HG03135 (cell line): ENCODE results near the gene BRICD5.
A peak's percentile ranks its signal among the peaks of the same experiment; 100 is the strongest.

ENCODE experiments used
- ATAC-seq: cut with Tn5 transposase; IDR thresholded peaks from one replicate; pipeline ENCODE4 v1.9.1; 2021; ENCODE audit warnings: mild to moderate bottlenecking, moderate library complexity; ENCODE audit not compliant: unreplicated experiment

The BRICD5 gene

GRCh38 chr16:2237493-2238149 is 27.0 kb upstream of the BRICD5 start:
- ATAC-seq: no peak

- ATAC-seq: no peak
Measured at GRCh38 chr16:2237102-2237482, 26.4 kb upstream of the BRICD5 start.

DNA sequence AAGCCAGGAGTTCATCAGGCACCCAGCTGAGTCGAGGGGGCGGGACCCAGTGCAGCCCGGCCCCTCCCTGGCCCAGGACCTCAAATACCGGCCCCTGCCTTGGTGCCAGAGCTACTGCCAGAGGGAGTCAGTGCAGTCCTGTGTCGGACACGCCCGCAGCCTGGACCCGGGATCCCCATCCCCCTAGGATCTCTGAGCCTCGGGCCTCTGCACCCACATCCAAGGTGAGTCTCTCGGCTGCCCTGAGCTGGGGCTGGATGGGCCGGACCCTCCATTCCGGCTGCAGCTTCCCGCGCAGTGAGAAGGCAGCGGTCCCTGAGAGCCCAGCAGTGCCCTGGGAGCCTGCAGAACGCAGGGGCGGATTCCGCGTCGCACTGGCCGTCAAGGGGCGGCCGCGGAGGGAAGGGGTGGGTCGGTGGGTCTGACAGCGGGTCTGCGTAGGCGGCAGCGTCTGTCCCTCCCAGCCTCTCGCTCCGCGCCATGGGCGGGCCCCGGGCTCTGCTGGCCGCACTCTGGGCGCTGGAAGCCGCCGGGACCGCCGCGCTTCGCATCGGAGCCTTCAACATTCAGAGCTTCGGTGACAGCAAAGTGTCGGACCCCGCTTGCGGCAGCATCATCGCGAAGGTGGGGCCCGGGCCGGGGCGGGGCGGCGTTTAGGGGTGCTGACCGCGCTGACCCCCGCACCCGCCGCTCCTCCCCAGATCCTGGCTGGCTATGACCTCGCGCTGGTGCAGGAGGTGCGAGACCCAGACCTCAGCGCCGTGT is 25.9 kb upstream of the BRICD5 start, which contains the start of gene DNASE1L2:
Gene DNASE1L2 (plus strand): TSS at position 108 of the 765 bp plus-strand sequence. CDS start 373 bp downstream, at position 481.
- ATAC-seq: no peak

GRCh38 chr16:2235695-2236336 is 25.2 kb upstream of the BRICD5 start:
- no peak for ATAC-seq

DNA sequence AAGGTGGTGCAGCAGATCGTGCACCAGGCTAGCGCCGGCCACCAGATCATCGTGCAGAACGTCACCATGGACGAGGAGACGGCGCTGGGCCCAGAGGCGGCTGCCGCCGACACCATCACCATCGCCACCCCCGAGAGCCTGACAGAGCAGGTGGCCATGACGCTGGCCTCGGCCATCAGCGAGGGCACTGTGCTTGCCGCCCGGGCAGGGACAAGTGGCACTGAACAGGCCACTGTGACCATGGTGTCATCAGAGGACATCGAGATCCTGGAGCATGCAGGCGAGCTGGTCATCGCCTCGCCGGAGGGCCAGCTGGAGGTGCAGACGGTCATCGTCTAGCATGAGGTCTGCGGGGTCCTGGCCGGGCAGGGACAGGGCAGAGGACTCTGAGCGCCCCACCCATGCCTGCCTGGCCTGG is 24.6 kb upstream of the BRICD5 start:
- no peak for ATAC-seq

DNA sequence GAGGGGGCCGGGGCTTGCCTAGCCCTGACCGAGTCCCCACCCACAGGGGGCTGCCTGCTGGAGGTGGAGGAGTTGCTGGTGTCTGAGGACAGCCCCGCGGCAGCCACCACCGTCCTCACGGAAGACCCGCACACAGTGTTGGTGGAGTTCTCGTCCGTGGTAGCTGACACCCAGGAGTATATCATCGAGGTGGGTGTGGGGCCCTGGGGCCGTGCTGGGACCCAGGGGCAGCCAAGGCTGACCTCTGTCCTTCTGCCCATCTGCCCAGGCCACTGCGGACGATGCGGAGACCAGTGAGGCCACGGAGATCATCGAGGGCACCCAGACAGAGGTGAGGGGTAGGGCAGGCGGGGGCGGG is 24.1 kb upstream of the BRICD5 start:
- no peak for ATAC-seq

DNA sequence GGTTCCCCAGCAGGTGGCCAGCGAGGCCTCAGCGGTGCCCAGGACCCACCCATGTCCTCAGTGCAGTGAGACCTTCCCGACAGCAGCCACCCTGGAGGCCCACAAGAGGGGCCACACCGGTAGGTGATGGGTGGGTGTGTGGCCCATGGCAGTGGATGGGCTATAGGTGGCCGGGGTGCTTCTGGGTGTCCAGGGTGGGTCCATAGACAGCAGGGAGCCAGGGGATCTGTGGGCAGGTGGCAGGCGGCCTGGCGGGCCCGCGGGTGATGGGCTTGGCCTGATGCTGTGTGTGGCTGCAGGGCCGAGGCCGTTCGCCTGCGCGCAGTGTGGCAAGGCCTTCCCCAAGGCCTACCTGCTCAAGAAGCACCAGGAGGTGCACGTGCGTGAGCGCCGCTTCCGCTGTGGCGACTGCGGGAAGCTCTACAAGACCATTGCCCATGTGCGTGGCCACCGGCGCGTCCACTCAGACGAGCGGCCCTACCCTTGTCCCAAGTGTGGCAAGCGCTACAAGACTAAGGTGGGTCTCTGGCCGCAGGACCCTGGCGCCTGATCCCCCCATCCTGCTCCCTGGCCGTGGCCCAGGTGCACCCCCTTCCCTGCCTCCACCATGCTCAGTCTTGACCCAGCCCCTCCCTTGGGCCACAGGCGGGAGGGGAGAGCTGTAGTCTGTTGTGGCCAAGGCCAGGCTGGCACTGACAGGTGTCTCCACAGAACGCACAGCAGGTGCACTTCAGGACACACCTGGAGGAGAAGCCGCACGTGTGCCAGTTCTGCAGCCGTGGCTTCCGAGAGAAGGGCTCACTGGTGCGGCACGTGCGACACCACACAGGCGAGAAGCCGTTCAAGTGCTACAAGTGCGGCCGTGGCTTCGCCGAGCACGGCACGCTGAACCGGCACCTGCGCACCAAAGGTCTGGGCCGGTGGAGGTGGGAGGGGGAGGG is 23.5 kb upstream of the BRICD5 start:
- ATAC-seq: no peak

DNA sequence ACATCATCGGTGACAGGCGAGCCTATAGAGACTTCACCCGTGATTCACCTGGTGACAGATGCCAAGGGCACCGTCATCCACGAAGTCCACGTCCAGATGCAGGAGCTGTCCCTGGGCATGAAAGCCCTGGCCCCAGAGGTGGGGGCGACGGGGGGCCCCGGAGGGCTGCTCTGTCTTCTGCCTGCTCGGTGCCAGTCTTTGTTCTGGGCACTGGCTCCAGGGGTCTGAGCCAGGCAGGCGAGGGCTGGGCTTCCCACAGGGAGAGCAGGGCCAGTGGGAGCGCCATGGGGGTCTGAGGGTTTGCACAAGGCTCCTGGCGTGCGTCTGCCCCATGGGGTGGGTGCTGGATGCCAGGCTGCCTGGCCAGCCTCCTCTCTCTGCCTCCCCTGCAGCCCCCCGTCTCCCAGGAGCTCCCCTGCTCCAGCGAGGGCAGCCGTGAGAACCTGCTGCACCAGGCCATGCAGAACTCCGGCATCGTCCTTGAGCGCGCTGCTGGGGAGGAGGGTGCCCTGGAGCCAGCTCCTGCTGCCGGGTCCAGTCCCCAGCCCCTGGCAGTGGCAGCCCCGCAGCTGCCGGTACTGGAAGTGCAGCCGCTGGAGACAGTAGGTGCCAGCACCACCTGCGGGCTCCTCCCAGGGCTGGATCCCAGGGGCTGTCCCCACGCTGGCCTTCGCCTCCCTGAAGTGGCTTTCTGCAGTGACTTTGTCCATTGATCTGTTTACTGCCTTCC is 22.5 kb upstream of the BRICD5 start:
- ATAC-seq: no peak

DNA sequence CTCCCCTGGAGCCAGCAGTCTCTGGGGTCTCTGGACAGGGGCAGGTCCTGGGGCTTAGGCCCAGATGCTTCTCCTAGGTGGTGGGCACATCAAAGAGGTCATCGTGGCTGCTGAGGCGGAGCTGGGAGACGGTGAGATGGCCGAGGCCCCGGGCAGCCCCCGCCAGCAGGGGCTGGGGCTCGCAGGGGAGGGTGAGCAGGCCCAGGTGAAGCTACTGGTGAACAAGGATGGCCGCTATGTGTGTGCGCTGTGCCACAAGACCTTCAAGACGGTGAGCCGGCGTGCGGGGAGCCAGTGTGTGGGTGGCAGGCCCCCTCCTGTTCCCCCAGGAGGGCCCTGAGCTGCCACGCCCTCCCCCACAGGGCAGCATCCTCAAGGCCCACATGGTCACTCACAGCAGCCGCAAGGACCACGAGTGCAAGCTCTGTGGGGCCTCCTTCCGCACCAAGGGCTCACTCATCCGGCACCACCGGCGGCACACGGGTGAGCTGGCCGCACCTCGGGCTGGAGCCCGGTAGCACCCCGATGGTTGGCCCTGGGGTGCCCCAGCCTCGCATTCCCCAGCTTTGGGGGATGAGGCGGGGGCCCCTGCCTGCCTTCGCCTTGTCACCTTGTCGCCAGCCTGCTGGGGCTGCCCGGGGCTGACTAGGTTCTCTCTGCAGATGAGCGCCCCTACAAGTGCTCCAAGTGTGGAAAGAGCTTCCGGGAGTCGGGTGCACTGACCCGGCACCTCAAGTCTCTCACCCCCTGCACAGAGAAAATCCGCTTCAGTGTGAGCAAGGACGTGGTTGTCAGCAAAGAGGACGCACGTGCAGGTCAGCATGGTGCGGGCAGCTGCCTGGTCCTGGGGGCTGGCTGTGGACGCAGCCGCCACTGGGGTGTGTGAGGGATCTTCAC is 21.7 kb upstream of the BRICD5 start:
- no peak for ATAC-seq

DNA sequence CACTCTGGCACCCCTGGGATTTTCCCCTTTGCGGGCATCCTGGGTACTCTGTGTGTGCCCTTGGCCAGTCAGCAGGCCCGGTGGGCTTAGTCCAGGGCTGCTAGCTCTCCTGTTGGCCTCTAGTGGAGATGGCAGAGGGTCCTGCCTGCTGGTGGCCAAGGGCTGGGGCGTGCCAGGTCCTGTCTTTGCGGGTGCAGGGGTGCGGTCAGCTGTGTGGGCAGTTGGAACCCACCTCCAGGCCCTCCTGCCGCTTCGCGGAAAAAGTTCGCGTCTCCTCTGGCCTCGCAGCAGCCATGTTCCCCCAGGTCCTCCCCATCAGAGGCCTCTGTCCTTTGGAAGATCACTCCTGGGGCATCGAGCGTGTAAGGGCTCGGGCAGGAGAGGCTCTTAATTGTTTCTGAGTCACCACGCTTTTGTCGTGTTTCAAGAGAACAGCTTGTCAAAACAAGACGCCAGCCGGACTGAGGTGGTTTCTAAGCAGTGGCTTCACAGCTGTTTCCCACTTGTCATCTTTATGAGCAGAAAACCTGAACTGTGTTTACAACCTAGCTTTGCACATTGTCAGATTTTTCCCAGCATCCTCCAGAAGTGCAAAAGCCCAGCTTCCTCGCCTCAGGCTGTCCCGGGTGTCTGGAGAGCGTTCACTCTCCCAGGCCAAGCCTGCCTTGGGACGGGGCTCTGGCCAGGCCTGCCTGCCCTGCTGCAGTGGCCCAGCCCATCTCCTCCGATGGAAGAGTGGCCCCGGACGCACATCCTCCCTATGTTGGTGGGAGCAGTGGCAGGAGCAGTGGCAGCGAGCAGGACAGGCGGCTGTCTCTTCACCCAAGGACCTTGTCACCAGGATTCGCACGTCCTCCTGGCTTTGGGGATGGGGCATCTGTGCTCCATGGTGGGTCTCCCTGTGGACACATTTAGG is 20.6 kb upstream of the BRICD5 start:
- no peak for ATAC-seq

DNA sequence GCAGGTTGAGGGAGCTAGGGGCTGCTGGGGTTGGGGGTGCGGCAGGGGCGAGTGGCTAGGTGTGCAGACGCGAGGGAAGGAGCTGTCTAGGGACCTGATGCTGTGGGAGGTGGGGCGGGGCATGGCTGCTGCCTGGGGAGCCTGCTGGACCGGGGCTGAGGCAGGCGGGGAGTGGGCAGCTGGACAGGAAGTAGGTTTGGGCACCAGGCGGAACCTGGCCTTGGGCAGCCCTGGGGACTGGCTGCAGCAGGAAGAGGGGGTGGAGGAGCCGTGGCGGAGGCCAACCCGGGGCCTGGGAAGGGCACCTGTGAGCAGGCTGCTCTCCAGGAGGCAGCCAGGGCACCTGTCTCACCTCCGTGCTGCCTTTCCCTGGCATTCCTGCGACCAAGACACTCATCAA is 19.7 kb upstream of the BRICD5 start:
- no peak for ATAC-seq

DNA sequence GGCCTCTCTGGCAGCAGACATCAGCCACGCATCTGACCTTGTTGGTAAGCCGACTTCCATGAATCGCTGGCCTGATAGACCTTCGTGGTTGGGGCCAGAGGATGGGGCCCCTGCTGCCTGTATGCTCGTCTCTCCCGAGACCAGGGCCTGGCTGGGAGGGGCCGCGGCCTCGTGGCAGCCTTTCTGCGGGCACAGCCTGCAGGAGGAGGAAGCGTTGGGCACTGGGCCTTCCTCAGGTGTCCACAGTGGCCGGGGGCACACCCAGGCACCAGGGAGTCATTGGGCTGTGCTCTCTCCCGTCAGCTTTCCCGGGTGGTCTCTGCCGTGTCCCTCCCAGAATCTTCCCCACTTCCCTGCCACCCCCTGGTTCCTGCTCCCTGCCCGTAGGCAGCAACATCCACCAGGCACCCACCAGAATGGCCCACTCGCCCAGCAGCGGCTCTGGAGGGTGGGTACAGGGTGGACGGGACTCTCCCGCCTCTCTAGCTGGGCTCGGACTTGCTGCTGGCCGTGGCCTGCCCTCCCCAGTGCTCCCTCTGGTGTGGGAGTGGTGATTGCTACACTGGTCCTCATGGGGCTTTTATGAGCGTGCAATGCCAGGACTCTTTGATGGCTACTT is 19.1 kb upstream of the BRICD5 start:
- ATAC-seq: no peak

DNA sequence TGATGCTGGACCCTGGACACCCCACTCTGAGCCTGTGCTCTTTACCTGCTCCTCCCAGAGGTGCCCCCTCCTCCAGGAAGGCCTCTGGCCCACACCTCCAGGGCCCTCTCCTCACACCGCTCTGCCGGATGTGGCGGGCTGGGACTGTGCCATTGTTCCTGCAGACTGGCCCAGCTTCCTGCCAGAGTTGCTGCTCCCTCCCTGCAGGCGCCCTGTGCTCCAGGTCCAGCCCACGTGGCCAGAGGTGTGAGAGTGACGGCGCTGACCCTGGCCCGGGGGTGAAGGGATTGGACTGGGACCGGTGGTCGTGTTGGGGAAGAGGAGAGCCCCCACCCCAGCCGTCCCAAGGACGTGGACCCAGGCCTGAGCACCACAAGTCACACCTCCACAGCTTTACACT is 18.4 kb upstream of the BRICD5 start:
- ATAC-seq: no peak

DNA sequence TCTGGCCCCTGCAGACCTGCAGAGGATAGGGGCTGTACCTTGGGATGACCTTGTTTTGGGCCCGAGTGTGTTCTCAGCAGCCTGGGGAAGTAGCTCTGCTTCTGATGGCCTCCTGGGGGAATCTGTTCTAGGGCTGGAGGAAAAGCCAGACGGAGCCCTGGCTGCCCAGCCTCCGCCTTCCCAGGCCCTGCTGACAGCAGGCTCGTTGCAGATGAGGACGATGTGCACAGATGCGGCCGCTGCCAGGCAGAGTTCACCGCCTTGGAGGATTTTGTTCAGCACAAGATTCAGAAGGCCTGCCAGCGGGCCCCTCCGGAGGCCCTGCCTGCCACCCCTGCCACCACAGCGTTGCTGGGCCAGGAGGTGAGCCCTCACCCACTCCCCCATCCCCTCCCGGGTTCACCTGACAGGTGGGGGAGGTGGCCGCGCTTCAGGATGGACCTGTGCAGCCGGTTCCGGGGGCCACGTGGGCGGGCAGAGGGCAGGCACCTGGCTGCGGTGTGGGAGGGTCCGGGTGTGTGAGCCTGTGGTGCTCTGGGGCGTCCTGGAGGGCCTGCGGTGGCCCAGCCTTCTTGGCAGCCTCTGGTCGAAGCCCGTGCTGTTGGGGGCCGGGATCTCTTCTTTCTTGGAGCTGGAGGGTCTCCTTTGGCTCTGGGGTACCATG is 17.6 kb upstream of the BRICD5 start:
- ATAC-seq: no peak

- ATAC-seq: no peak
Measured at GRCh38 chr16:2226918-2227317, 16.3 kb upstream of the BRICD5 start.

DNA sequence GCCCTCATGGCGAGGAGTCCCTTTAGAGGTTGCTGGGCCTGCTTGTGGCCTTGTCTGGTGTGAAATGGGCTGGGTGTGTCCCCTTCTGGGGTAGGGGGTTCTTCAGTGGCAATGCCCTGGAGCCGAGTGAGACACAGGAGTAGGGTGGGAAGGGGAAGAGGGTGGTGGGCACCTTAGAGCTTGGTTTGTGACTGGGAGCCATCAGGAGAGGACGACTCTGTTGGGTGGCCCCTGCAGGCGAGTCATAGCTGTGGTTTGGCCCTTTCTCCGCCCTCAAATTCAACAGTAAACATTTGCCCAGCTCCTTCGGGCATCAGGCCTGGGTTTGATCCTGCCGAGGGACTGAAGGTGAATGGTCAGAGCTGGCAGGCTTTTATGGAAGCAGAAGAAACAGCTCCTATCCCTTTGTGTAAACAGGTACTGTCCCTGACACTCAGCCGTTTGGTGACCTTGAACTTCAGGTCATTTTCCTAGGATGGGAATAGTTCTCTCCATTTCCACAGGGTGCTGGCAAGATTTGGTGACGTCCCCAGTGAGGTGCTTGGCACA is 15.7 kb upstream of the BRICD5 start:
- ATAC-seq: no peak

DNA sequence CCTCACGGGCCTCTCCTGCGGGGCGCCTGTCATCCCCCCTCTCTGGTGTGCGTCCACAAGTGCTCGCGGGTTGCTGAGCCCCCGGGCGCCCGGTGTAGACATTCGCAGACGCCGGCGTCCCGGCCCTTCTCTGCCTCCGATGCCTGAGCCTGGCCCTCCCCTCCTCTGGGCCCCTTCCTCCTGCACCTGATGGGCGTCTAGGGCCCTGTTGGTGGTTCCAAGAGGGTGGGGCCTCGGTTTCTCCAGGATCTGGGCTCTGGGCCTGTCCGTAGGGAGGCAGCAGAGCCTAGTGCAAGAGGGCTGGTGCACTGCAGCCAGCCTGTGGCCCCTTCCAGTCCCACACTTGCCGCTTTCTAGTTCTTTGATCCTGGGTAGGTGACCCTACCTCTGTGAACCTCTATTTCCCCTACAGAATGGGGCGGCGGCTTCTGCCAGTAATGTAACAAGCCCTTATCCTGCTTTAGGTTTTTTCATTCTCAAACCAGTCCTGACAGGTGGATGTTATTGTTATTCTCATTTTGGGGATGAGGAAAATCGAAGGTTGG is 13.4 kb upstream of the BRICD5 start:
- ATAC-seq: peak; percentile 25
